HEK293 (cell line): ENCODE data around the gene GET3.
A peak's percentile ranks its signal among the peaks of the same experiment; 100 is the strongest.

ENCODE experiments used
- KLF16 ChIP-seq: fragments of 450-650 bp; formaldehyde crosslinking; IDR thresholded peaks from 2 replicates; pipeline ENCODE4 v1.5.1; 2017; ENCODE audit warnings: missing biosample characterization, missing genetic modification characterization
- PBX3 ChIP-seq: sonication (generic); formaldehyde crosslinking; IDR thresholded peaks from 2 replicates; pipeline ENCODE4 v1.8.1; 2022; ENCODE audit warnings: mild to moderate bottlenecking, moderate library complexity, missing genetic modification reagents
- PRDM4 ChIP-seq: fragments of 450-650 bp; formaldehyde crosslinking; IDR thresholded peaks from 2 replicates; pipeline ENCODE4 v1.5.1; 2017; ENCODE audit warnings: missing biosample characterization, missing genetic modification characterization
- YY1 ChIP-seq: fragments of 450-650 bp; formaldehyde crosslinking; IDR thresholded peaks from 2 replicates; pipeline ENCODE4 v1.5.1; 2018; ENCODE audit warnings: missing biosample characterization, missing genetic modification characterization
- ZNF174 ChIP-seq: fragments of 450-650 bp; formaldehyde crosslinking; IDR thresholded peaks from 2 replicates; pipeline ENCODE4 v1.5.0; 2017; ENCODE audit warnings: missing biosample characterization, mild to moderate bottlenecking, missing genetic modification characterization
- ZNF184 ChIP-seq: fragments of 450-650 bp; IDR thresholded peaks from 2 replicates; pipeline ENCODE4 v1.5.1; 2018; ENCODE audit warnings: missing biosample characterization, mild to moderate bottlenecking, missing genetic modification characterization
- ZNF501 ChIP-seq: fragments of 450-650 bp; formaldehyde crosslinking; IDR thresholded peaks from 2 replicates; pipeline ENCODE4 v1.5.1; 2016; ENCODE audit warnings: missing biosample characterization, missing genetic modification characterization
- ZNF521 ChIP-seq: fragments of 450-650 bp; formaldehyde crosslinking; IDR thresholded peaks from 2 replicates; pipeline ENCODE4 v1.5.1; 2017; ENCODE audit warnings: missing biosample characterization, mild to moderate bottlenecking, missing genetic modification characterization
- ZNF544 ChIP-seq: fragments of 450-650 bp; formaldehyde crosslinking; IDR thresholded peaks from 2 replicates; pipeline ENCODE4 v1.5.0; 2017; ENCODE audit warnings: missing biosample characterization, missing genetic modification characterization
- ZNF558 ChIP-seq: fragments of 450-650 bp; formaldehyde crosslinking; IDR thresholded peaks from 2 replicates; pipeline ENCODE4 v1.5.1; 2016; ENCODE audit warnings: missing biosample characterization, missing genetic modification characterization
- ZNF560 ChIP-seq: fragments of 450-650 bp; formaldehyde crosslinking; IDR thresholded peaks from 2 replicates; pipeline ENCODE4 v1.5.1; 2017; ENCODE audit warnings: missing biosample characterization, missing genetic modification characterization, borderline replicate concordance
- ZNF670 ChIP-seq: fragments of 450-650 bp; formaldehyde crosslinking; IDR thresholded peaks from 2 replicates; pipeline ENCODE4 v1.5.1; 2016; ENCODE audit warnings: missing biosample characterization, missing genetic modification characterization, low read depth
- TF ChIP-seq, protein P1 (sequence below): fragments of 450-650 bp; formaldehyde crosslinking; conservative IDR thresholded peaks from 2 replicates; pipeline ENCODE4 v1.5.1; 2016; ENCODE audit warnings: low read depth, missing biosample characterization, missing genetic modification characterization
- TF ChIP-seq, protein P2 (sequence below): fragments of 450-650 bp; formaldehyde crosslinking; IDR thresholded peaks from 2 replicates; pipeline ENCODE4 v1.5.1; 2016; ENCODE audit warnings: missing biosample characterization, missing genetic modification characterization

DNA sequence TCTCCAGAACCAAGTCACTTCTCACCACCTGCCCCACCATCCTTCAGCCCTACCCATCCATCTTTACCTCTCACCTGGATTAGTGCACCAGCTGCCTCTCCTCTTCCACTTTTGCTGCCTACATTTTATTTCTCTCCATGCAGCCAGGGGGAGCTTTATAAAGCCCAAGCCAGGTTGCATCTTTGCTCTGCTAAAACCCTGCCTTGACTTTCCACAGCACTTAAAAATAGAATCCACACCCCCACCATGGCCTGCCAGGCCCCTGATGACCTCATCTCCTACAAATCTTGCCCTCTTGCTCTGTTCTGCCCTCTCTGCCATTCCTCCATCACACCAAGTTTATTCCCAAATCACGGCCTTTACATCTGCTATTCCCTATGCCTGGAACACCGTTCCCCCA lies 36.3 kb downstream of the GET3 start:
- TF ChIP-seq, protein P1, sequence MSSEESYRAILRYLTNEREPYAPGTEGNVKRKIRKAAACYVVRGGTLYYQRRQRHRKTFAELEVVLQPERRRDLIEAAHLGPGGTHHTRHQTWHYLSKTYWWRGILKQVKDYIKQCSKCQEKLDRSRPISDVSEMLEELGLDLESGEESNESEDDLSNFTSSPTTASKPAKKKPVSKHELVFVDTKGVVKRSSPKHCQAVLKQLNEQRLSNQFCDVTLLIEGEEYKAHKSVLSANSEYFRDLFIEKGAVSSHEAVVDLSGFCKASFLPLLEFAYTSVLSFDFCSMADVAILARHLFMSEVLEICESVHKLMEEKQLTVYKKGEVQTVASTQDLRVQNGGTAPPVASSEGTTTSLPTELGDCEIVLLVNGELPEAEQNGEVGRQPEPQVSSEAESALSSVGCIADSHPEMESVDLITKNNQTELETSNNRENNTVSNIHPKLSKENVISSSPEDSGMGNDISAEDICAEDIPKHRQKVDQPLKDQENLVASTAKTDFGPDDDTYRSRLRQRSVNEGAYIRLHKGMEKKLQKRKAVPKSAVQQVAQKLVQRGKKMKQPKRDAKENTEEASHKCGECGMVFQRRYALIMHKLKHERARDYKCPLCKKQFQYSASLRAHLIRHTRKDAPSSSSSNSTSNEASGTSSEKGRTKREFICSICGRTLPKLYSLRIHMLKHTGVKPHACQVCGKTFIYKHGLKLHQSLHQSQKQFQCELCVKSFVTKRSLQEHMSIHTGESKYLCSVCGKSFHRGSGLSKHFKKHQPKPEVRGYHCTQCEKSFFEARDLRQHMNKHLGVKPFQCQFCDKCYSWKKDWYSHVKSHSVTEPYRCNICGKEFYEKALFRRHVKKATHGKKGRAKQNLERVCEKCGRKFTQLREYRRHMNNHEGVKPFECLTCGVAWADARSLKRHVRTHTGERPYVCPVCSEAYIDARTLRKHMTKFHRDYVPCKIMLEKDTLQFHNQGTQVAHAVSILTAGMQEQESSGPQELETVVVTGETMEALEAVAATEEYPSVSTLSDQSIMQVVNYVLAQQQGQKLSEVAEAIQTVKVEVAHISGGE, result no peak
- TF ChIP-seq ZNF670 (no peak), ZNF558 (tag by site-specific recombination) (no peak), PBX3 (CRISPR knock-in tag) (no peak), PRDM4 (tag by site-specific recombination) (no peak), ZNF560 (no peak), ZNF174 (tag by site-specific recombination) (no peak), ZNF544 (tag by site-specific recombination) (no peak), ZNF184 (tag by site-specific recombination) (no peak), ZNF501 (no peak), KLF16 (tag by site-specific recombination) (no peak), ZNF521 (no peak), YY1 (tag by site-specific recombination) (no peak)
- TF ChIP-seq, protein P2, sequence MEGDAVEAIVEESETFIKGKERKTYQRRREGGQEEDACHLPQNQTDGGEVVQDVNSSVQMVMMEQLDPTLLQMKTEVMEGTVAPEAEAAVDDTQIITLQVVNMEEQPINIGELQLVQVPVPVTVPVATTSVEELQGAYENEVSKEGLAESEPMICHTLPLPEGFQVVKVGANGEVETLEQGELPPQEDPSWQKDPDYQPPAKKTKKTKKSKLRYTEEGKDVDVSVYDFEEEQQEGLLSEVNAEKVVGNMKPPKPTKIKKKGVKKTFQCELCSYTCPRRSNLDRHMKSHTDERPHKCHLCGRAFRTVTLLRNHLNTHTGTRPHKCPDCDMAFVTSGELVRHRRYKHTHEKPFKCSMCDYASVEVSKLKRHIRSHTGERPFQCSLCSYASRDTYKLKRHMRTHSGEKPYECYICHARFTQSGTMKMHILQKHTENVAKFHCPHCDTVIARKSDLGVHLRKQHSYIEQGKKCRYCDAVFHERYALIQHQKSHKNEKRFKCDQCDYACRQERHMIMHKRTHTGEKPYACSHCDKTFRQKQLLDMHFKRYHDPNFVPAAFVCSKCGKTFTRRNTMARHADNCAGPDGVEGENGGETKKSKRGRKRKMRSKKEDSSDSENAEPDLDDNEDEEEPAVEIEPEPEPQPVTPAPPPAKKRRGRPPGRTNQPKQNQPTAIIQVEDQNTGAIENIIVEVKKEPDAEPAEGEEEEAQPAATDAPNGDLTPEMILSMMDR (tag by site-specific recombination), result peak; percentile 67
